Measurements from ENCODE around the gene IRF3.

GRCh38 chr19:49646586-49646985 lies 19.1 kb downstream of the IRF3 start:
- TF ChIP-seq POLR2A (IDR thresholded peaks at IDR 0.05; ENCODE audit: low read depth, low read length) (no peak), POLR2AphosphoS5 (IDR thresholded peaks at IDR 0.05; ENCODE audit: low read length) (no peak), POU2F2 (IDR thresholded peaks at IDR 0.05; ENCODE audit: borderline replicate concordance, low read depth, low read length) (no peak), CTCF (IDR thresholded peaks at IDR 0.05 in 2 of 3, conservative IDR thresholded peaks at IDR 0.05 in 1 of 3; ENCODE audit: control insufficient read depth in 2 of 3, extremely low read depth in 1 of 3, insufficient read depth in 1 of 3, low read depth in 3 of 3, low read length in 3 of 3) (no peak), TCF12 (IDR thresholded peaks at IDR 0.05; ENCODE audit: low read depth, low read length) (no peak), FOXK2 (IDR thresholded peaks at IDR 0.05) (no peak), SIN3A (IDR thresholded peaks at IDR 0.05; ENCODE audit: low read depth, low read length) (no peak), EGR1 (IDR thresholded peaks at IDR 0.05; ENCODE audit: borderline replicate concordance in 1 of 2, low read depth in 2 of 2, low read length in 2 of 2) (no peak)
- TF ChIP-seq, protein P1, sequence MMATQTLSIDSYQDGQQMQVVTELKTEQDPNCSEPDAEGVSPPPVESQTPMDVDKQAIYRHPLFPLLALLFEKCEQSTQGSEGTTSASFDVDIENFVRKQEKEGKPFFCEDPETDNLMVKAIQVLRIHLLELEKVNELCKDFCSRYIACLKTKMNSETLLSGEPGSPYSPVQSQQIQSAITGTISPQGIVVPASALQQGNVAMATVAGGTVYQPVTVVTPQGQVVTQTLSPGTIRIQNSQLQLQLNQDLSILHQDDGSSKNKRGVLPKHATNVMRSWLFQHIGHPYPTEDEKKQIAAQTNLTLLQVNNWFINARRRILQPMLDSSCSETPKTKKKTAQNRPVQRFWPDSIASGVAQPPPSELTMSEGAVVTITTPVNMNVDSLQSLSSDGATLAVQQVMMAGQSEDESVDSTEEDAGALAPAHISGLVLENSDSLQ (IDR thresholded peaks at IDR 0.05) = no peak
